Large intestine (tissue), 3 donors: Measurements from ENCODE around the gene DPH1. TPM values are rescaled to one million over a fixed set of nuclear protein-coding genes. Genes with fewer than 3 reads are reported as not detected.
A peak's percentile ranks its signal among the peaks of the same experiment; 100 is the strongest.
"Not testable (repeated sequence)": the region's sequence is repeated elsewhere in the genome, so short reads cannot be mapped to it uniquely, and the experiment has no call there.

Experiments
- DNase-seq, 2 donors: peaks; one replicate each; pipeline versions ENCODE4 v3.0.0 to v3.0.0-alpha.2; 2013
- H3K27ac ChIP-seq: one replicate; pipeline ENCODE4 v1.5.1; 2013; ENCODE audit warnings: low read length
- H3K27me3 ChIP-seq: 2 replicates; pipeline ENCODE4 v1.6.1; 2013; ENCODE audit warnings: low read length; ENCODE audit not compliant: control insufficient read depth, insufficient read depth
- H3K36me3 ChIP-seq: 2 replicates; pipeline ENCODE4 v1.6.1; 2013; ENCODE audit warnings: low read length; ENCODE audit not compliant: control insufficient read depth, insufficient read depth
- H3K4me1 ChIP-seq: one replicate; pipeline ENCODE4 v1.6.1; 2013; ENCODE audit warnings: low read length; ENCODE audit not compliant: control insufficient read depth, insufficient read depth
- H3K4me3 ChIP-seq: one replicate; pipeline ENCODE4 v1.5.1; 2013; ENCODE audit warnings: low read length
- H3K9me3 ChIP-seq: one replicate; pipeline ENCODE4 v1.6.1; 2013; ENCODE audit warnings: mild to moderate bottlenecking, low read depth, low read length, moderate library complexity; ENCODE audit not compliant: control insufficient read depth
- WGBS: methylation state at CpG from one replicate; pipeline ENCODE4 v1.1.5; 2013; ENCODE audit warnings: low lambda C conversion rate; ENCODE audit not compliant: insufficient coverage; 5-methylcytosine and 5-hydroxymethylcytosine counted together
- polyA plus RNA-seq: library from polyadenylated mRNA; unstranded; fragments of 120-200 nt; gene quantifications from one replicate; pipeline ENCODE4 v1.2.1, GENCODE V29; 2013

Gene DPH1
- polyA plus RNA-seq, 1 donor, result 40.4 TPM

DNA sequence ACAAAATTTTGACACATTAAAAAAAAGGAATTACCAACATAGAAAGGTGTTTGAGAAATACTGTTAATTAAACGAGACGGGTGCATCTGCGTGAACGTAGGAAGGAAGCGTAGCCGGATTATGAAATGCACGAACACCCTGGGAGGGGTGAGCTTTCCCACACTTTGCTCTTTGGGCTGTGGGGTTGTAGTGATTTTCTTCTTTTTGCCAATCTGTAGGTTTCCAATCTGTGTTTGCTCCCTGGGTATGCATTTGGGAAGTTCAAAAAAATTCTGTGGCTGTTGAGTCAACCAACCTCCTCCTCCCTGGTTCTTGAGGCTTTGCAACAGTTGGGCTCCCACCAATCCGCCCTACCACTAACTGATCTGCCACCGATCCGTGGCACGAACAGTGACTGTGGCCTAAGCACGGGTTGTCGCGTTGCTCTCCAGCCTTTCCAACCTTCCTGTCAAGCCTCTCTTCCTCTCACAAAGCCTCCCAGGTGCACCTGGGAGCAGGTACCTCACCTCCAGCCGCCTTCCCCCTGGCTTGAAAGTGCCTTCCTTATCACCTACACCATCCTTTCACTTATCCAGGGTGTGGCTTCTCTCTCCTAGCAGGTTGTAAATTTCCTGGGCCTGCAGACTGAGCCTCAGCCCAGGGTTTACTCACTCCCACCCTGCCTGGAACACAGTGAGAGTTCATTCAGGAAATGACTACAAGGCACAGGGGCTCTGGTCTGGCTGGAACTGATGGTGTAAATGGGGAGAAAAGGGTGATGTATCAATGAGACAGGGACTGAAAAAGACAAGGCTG is 21.4 kb upstream of the DPH1 start:
- H3K36me3 ChIP-seq, result peaks cover 4% of the 10 kb centered on the region
- 93% methylated on average over 3 of the region's 15 CpGs for WGBS
- peaks cover 7% of the 10 kb centered on the region for H3K4me1 ChIP-seq
- DNase-seq, result peak in 1 of 2 donors; percentile 68
- H3K4me3 ChIP-seq, result no peak overlapping the region
- H3K27me3 ChIP-seq, result no peaks in the 10 kb centered on the region
- peak overlapping the region; percentile 26 for H3K27ac ChIP-seq
- H3K9me3 ChIP-seq, result no peaks in the 10 kb centered on the region

DNA sequence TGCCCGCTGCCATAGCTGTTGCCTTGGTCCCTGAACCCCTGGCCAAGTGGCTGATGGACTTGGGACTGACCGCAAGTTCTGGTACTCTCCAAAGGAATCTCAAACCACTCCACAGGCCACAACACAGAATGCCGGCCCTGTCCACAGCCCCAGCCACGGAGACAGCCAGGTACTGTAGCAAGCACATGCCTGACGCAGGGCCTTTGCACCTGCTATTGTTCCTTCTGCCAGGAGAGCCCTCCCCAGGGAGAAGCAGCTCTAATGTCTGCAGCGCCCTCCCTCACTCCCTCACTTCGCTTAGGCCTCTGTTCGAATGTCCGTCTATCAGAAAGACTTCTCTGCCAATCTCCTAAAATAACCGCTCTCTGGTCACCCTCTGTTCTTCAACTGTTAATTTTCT is 20.2 kb upstream of the DPH1 start:
- no peak for DNase-seq
- WGBS, result no CpG with 5 or more reads among the region's 10 CpGs
- Histone ChIP-seq H3K4me1 (peaks cover 7% of the 10 kb centered on the region), H3K36me3 (peaks cover 2% of the 10 kb centered on the region), H3K27ac (no peak overlapping the region), H3K27me3 (peaks cover under 1% of the 10 kb centered on the region), H3K9me3 (no peaks in the 10 kb centered on the region), H3K4me3 (no peak overlapping the region)

DNA sequence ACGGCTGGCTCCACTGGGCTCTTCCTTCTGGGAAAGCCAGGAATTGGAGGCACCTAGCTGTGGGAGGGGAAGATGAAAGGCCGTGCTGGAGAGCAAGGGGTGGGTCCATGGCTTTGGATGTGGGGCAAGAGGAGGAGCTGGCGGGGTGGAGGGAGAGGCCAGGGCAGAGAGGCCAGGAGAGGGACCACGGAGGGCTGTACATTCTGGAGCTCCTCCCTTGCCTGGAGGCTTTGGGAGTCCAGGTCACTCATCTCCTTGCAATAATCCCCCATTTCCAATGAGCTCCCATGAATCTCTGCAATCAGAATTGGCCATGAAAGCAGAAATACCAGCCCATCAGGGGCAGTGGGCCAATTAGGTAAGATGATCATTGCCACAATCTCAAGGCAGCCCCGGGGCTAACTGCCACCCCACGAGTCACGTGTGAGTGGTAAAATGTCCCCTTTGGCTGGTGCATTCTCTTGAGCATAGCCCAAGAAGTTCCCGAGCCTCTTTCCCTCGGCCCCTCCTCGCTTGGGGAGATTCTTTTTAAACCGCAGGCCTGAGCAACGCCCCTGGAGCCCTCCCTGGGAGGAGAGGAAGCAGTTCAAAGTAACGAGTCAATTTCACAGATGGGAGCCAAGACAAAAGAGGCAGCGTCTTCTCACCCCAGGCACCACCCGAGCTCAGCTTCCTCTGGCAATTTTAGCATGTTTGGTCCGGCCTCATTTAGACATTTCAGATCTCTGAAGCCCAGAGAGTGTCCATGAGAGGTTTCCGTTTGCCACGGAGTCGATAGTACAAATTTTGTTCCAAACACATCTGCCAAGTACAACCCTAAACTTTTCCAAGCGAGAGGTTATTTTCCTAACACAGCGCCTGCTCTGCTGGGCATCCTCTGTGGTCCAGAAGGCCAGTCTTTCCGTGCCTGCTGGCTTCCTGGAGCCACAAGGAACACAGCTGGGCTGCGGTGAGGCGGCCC is 18.3 kb upstream of the DPH1 start:
- Histone ChIP-seq H3K4me3 (no peak overlapping the region), H3K9me3 (peaks cover 4% of the 10 kb centered on the region), H3K27ac (no peak overlapping the region), H3K4me1 (peaks cover 7% of the 10 kb centered on the region), H3K27me3 (peaks cover 14% of the 10 kb centered on the region), H3K36me3 (no peaks in the 10 kb centered on the region)
- no peak for DNase-seq
- no CpG with 5 or more reads among the region's 24 CpGs for WGBS

- Histone ChIP-seq H3K4me3 (no peak overlapping the region), H3K27ac (no peak overlapping the region), H3K4me1 (peaks cover 7% of the 10 kb centered on the region), H3K9me3 (peaks cover 4% of the 10 kb centered on the region), H3K27me3 (peaks cover 22% of the 10 kb centered on the region), H3K36me3 (no peaks in the 10 kb centered on the region)
- 78% methylated on average over 1 of the region's 4 CpGs for WGBS
- DNase-seq, result no peak
Observed at GRCh38 chr17:2012499-2012898, 17.5 kb upstream of the DPH1 start.

DNA sequence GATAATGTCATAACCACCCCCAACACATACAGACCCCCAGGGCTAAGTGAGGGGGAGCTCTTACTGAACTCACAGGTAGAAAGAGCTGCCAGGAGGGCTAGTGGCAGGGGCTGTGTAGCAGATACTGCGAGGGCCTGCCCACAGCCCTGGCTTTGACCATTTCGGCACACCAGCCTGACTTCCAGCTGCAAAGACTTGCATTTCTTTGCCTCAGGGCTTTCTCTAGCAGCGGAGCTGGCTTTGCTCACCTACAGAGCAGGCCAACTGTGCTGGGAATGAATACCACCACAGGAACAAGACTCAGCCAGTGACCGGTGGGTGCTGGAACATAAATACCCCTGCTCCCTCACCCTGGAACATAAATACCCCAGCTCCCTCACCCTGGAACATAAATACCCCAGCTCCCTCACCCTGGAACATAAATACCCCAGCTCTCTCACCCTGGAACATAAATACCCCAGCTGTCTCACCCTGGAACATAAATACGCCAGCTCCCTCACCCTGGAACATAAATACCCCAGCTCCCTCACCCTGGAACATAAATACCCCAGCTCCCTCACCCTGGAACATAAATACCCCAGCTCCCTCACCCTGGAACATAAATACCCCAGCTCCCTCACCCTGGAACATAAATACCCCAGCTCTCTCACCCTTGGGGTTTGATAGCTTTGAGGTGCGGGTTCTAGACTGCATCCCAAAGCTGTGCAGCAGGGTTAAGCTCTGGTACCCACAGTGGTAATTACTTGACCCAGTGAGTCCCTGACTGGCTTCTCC is 16.5 kb upstream of the DPH1 start:
- H3K27ac ChIP-seq, H3K4me1 ChIP-seq, H3K9me3 ChIP-seq, DNase-seq, H3K36me3 ChIP-seq, H3K4me3 ChIP-seq: not testable (repeated sequence)
- no CpG with 5 or more reads among the region's 6 CpGs for WGBS
- peaks cover 30% of the 10 kb centered on the region for H3K27me3 ChIP-seq

DNA sequence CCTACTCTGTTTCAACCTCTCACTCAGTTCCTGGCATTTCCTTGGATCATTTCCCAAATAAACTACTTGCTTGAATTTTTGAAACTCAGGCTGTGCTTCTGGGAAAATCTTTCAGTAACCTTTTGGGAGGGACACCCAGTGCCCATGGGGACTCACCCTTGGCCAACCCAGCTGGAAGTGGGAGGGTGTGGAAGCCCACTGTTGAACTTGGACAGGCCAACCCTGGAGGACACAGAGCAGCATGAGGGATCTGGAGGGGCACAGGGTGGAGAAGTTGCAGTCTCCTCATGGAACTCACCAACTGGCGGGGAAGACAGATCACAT is 16.0 kb upstream of the DPH1 start:
- H3K9me3 ChIP-seq, result peaks cover 4% of the 10 kb centered on the region
- no peak overlapping the region for H3K4me3 ChIP-seq
- H3K27me3 ChIP-seq, result peaks cover 36% of the 10 kb centered on the region
- H3K4me1 ChIP-seq, result peaks cover 5% of the 10 kb centered on the region
- no peak for DNase-seq
- no CpG with 5 or more reads among the region's 1 CpG for WGBS
- H3K36me3 ChIP-seq, result no peaks in the 10 kb centered on the region
- H3K27ac ChIP-seq, result no peak overlapping the region

GRCh38 chr17:2015314-2015713 is 14.6 kb upstream of the DPH1 start:
- H3K27ac ChIP-seq, result no peak overlapping the region
- no CpG with 5 or more reads among the region's 14 CpGs for whole genome bisulfite sequencing
- peaks cover 48% of the 10 kb centered on the region for H3K27me3 ChIP-seq
- H3K4me1 ChIP-seq, result peaks cover 4% of the 10 kb centered on the region
- H3K36me3 ChIP-seq, result no peaks in the 10 kb centered on the region
- no peak for DNase-seq
- H3K4me3 ChIP-seq, result no peak overlapping the region
- peaks cover 4% of the 10 kb centered on the region for H3K9me3 ChIP-seq

- Histone ChIP-seq H3K27me3 (peaks cover 60% of the 10 kb centered on the region), H3K4me1 (peaks cover under 1% of the 10 kb centered on the region), H3K4me3 (no peak overlapping the region), H3K36me3 (no peaks in the 10 kb centered on the region), H3K9me3 (peaks cover 4% of the 10 kb centered on the region), H3K27ac (no peak overlapping the region)
- no CpG with 5 or more reads among the region's 20 CpGs for WGBS
- no peak for DNase-seq
Observed at GRCh38 chr17:2016494-2016893, 13.5 kb upstream of the DPH1 start.

DNA sequence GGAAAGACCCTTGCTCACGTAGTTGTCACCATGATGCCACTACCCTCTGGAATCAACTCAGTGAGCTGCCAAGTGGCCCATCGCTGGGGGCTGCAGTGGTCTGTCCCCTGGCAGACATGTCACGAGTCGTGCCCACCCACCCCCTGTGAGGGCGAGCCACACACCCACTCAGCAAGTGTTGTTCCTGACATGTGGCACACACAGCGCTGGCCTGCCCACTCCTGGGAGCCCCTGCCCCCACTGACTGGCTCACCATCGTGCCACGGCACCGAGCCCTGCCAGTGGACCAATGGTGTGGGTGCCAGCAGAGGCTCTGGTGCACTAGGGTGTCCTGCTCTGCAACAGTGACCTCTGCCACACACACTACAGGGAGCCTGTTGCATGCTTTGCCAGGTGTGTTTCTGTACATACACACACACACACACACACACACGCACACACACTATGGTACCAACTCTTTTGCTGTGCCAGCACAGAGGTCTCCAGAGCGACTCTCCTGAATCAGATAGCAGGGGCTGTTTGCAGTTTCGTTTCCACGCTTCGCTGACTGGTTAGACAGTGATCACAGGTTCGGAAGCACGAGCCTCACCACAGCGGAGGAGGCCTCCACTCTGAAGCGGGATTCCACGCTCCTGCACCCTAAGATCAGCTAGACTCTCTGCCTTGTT is 12.5 kb upstream of the DPH1 start:
- H3K27me3 ChIP-seq, result peaks cover 66% of the 10 kb centered on the region
- no peak for DNase-seq
- WGBS, result no CpG with 5 or more reads among the region's 19 CpGs
- no peak overlapping the region for H3K27ac ChIP-seq
- H3K9me3 ChIP-seq, result peaks cover 4% of the 10 kb centered on the region
- no peak overlapping the region for H3K4me3 ChIP-seq
- no peaks in the 10 kb centered on the region for H3K4me1 ChIP-seq
- no peaks in the 10 kb centered on the region for H3K36me3 ChIP-seq
